Muscle of arm (tissue), 12 donors: ENCODE data around the gene ZNF778. TPM values are rescaled to one million over a fixed set of nuclear protein-coding genes. Genes with fewer than 3 reads are reported as not detected.
"Not testable (repeated sequence)": the region's sequence is repeated elsewhere in the genome, so short reads cannot be mapped to it uniquely, and the experiment has no call there.

Source experiments
- DNase-seq: peaks from one replicate; pipeline ENCODE4 v3.0.0-alpha.2; 2013
- polyA plus RNA-seq, 12 donors: library from polyadenylated mRNA; unstranded; fragments of 120-200 nt; gene quantifications; one replicate each; pipeline ENCODE4 v1.2.1, GENCODE V29; 2013; ENCODE audit not compliant: insufficient read length in 12 of 12

The ZNF778 gene
- polyA plus RNA-seq, 12 donors, result 4.5 to 7.0 (median 6.2) TPM; not detected in 1

- no peak for DNase-seq
Observed at GRCh38 chr16:89253548-89254287, 36.2 kb downstream of the ZNF778 start.

- DNase-seq, result no peak
Observed at GRCh38 chr16:89256651-89257254, 39.2 kb downstream of the ZNF778 start.

- DNase-seq, result no peak
Observed at GRCh38 chr16:89257281-89257731, 39.8 kb downstream of the ZNF778 start.

- no peak for DNase-seq
Observed at GRCh38 chr16:89257757-89258465, 40.4 kb downstream of the ZNF778 start.

- not testable (repeated sequence) for DNase-seq
Observed at GRCh38 chr16:89259901-89260300, 42.4 kb downstream of the ZNF778 start.

GRCh38 chr16:89261691-89262563 lies 44.4 kb downstream of the ZNF778 start:
- no peak for DNase-seq

GRCh38 chr16:89264800-89265550 lies 47.5 kb downstream of the ZNF778 start:
- no peak for DNase-seq

GRCh38 chr16:89265647-89266046 lies 48.1 kb downstream of the ZNF778 start:
- no peak for DNase-seq

GRCh38 chr16:89266521-89267134 lies 49.1 kb downstream of the ZNF778 start:
- no peak for DNase-seq

GRCh38 chr16:89267746-89268145 lies 50.2 kb downstream of the ZNF778 start:
- DNase-seq, result not testable (repeated sequence)

GRCh38 chr16:89268585-89268984 lies 51.1 kb downstream of the ZNF778 start:
- DNase-seq, result no peak

GRCh38 chr16:89268987-89269735 lies 51.7 kb downstream of the ZNF778 start:
- no peak for DNase-seq

- DNase-seq, result no peak
Observed at GRCh38 chr16:89269805-89270665, 52.5 kb downstream of the ZNF778 start.

- no peak for DNase-seq
Observed at GRCh38 chr16:89270666-89271345, 53.3 kb downstream of the ZNF778 start.

GRCh38 chr16:89272631-89273030 lies 55.1 kb downstream of the ZNF778 start:
- no peak for DNase-seq

- DNase-seq, result no peak
Observed at GRCh38 chr16:89273741-89274472, 56.4 kb downstream of the ZNF778 start.

- no peak for DNase-seq
Observed at GRCh38 chr16:89274561-89275283, 57.2 kb downstream of the ZNF778 start.
